Ishikawa (cell line): ENCODE data around the gene CFL2.

Experiments
- CEBPB ChIP-seq: IDR thresholded peaks from 2 replicates; pipeline ENCODE4 v1.6.1; 2012
- CREB1 ChIP-seq: IDR thresholded peaks from 2 replicates; pipeline ENCODE4 v1.6.1; 2012; ENCODE audit warnings: low read depth
- EGR1 ChIP-seq: IDR thresholded peaks from 2 replicates; pipeline ENCODE4 v1.6.1; 2012
- EP300 ChIP-seq: IDR thresholded peaks from 2 replicates; pipeline ENCODE4 v1.6.1; 2012; ENCODE audit warnings: borderline replicate concordance
- NFIC ChIP-seq: IDR thresholded peaks from 2 replicates; pipeline ENCODE4 v1.6.1; 2012
- RAD21 ChIP-seq: IDR thresholded peaks from 2 replicates; pipeline ENCODE4 v1.6.1; 2012; ENCODE audit warnings: low read depth
- TAF1 ChIP-seq: IDR thresholded peaks from 2 replicates; pipeline ENCODE4 v1.6.1; 2012; ENCODE audit warnings: low read depth, mild to moderate bottlenecking
- TCF12 ChIP-seq: IDR thresholded peaks from 2 replicates; pipeline ENCODE4 v1.6.1; 2012; ENCODE audit warnings: low read depth
- TEAD4 ChIP-seq: IDR thresholded peaks from 2 replicates; pipeline ENCODE4 v1.6.1; 2012
- YY1 ChIP-seq: IDR thresholded peaks from 2 replicates; pipeline ENCODE4 v1.6.1; 2012; ENCODE audit warnings: low read depth
- ZBTB7A ChIP-seq: IDR thresholded peaks from 2 replicates; pipeline ENCODE4 v1.6.1; 2012; ENCODE audit warnings: low read depth
- TF ChIP-seq, protein P1 (sequence below): IDR thresholded peaks from 2 replicates; pipeline ENCODE4 v1.6.1; 2012
- TF ChIP-seq, protein P2 (sequence below): IDR thresholded peaks from 2 replicates; pipeline ENCODE4 v1.6.1; 2012
- TF ChIP-seq, protein P3 (sequence below): IDR thresholded peaks from 2 replicates; pipeline ENCODE4 v1.6.1; 2012; ENCODE audit warnings: low read depth, mild to moderate bottlenecking

DNA sequence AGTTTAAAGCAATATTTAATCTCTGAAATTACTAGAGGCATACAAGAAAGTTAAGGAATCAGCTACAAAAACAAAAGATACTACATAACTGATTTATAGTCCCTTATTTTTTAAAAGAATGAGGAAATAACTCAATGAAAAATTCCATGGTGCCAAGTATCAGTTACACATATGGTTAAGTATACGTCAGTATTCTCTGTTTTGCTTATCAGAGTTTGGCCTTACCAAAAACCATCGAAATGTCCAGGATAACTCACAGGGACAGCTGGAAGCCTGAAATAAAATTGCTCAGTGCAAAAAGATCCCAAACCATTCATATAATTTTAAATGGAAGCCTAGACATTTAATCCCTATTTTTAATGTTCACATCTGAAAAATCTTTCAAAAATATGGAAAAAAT is 3.6 kb downstream of the CFL2 start:
- TF ChIP-seq, protein P1, sequence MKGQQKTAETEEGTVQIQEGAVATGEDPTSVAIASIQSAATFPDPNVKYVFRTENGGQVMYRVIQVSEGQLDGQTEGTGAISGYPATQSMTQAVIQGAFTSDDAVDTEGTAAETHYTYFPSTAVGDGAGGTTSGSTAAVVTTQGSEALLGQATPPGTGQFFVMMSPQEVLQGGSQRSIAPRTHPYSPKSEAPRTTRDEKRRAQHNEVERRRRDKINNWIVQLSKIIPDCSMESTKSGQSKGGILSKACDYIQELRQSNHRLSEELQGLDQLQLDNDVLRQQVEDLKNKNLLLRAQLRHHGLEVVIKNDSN, result no peak
- TF ChIP-seq EP300, result no peak
- TF ChIP-seq, protein P2, sequence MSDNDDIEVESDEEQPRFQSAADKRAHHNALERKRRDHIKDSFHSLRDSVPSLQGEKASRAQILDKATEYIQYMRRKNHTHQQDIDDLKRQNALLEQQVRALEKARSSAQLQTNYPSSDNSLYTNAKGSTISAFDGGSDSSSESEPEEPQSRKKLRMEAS, result no peak
- no peak for TF ChIP-seq YY1
- no peak for TF ChIP-seq CEBPB
- no peak for TF ChIP-seq TAF1
- no peak for TF ChIP-seq NFIC
- TF ChIP-seq TEAD4, result no peak
- TF ChIP-seq TCF12, result no peak
- TF ChIP-seq, protein P3, sequence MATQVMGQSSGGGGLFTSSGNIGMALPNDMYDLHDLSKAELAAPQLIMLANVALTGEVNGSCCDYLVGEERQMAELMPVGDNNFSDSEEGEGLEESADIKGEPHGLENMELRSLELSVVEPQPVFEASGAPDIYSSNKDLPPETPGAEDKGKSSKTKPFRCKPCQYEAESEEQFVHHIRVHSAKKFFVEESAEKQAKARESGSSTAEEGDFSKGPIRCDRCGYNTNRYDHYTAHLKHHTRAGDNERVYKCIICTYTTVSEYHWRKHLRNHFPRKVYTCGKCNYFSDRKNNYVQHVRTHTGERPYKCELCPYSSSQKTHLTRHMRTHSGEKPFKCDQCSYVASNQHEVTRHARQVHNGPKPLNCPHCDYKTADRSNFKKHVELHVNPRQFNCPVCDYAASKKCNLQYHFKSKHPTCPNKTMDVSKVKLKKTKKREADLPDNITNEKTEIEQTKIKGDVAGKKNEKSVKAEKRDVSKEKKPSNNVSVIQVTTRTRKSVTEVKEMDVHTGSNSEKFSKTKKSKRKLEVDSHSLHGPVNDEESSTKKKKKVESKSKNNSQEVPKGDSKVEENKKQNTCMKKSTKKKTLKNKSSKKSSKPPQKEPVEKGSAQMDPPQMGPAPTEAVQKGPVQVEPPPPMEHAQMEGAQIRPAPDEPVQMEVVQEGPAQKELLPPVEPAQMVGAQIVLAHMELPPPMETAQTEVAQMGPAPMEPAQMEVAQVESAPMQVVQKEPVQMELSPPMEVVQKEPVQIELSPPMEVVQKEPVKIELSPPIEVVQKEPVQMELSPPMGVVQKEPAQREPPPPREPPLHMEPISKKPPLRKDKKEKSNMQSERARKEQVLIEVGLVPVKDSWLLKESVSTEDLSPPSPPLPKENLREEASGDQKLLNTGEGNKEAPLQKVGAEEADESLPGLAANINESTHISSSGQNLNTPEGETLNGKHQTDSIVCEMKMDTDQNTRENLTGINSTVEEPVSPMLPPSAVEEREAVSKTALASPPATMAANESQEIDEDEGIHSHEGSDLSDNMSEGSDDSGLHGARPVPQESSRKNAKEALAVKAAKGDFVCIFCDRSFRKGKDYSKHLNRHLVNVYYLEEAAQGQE, result no peak
- no peak for TF ChIP-seq CREB1
- no peak for TF ChIP-seq RAD21
- no peak for TF ChIP-seq EGR1
- no peak for TF ChIP-seq ZBTB7A
